ENCODE data around the gene PLXNB2.
A peak's percentile ranks its signal among the peaks of the same experiment; 100 is the strongest.

Gene PLXNB2

DNA sequence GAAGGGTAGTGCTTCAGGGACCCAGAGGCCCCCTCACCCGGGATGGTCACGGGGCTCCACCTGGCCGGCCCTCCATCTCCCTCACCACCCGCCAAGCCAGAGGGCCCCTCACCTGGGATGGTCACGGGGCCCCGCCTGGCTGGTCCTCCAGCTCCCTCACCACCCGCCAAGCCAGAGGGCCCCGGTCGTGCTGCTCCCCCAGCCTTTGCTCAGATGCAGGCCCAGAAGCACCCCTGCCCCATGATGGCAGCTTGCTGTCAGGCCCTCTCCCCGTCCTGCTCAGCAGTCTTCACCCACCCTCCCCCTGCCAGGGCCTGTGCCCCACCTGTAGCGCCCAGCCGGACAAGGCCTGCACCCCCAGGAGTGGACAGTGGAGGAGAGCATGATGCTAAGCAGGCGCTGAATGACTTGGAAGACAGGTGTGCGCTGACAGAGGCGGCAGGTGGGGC lies 12.1 kb upstream of the PLXNB2 start:
- TF ChIP-seq POLR2A (IDR thresholded peaks at IDR 0.05; ENCODE audit: low read depth, low read length) (no peak), TAF1 (IDR thresholded peaks at IDR 0.05; ENCODE audit: low read depth, low read length) (no peak), SPI1 (IDR thresholded peaks at IDR 0.05; ENCODE audit: low read depth, low read length) (no peak), PAX5 (IDR thresholded peaks at IDR 0.05; ENCODE audit: insufficient read depth, low read length, severe bottlenecking) (no peak), POLR2AphosphoS5 (IDR thresholded peaks at IDR 0.05; ENCODE audit: low read depth, low read length) (no peak), POU2F2 (IDR thresholded peaks at IDR 0.05; ENCODE audit: low read depth, low read length) (no peak)
- DNase-seq (ENCODE audit: insufficient read length, low spot score), result no peak
- FAIRE-seq, result no peak

- DNase-seq (ENCODE audit: insufficient read length, low spot score), result no peak
- peak; percentile 97 for FAIRE-seq
- no peak for TF ChIP-seq SPI1 (IDR thresholded peaks at IDR 0.05; ENCODE audit: low read depth, low read length)
- no peak for TF ChIP-seq POU2F2 (IDR thresholded peaks at IDR 0.05; ENCODE audit: low read depth, low read length)
- no peak for TF ChIP-seq TAF1 (IDR thresholded peaks at IDR 0.05; ENCODE audit: low read depth, low read length)
- TF ChIP-seq POLR2AphosphoS5 (IDR thresholded peaks at IDR 0.05; ENCODE audit: low read depth, low read length), result no peak
- no peak for TF ChIP-seq PAX5 (IDR thresholded peaks at IDR 0.05; ENCODE audit: insufficient read depth, low read length, severe bottlenecking)
- no peak for TF ChIP-seq POLR2A (IDR thresholded peaks at IDR 0.05; ENCODE audit: low read depth, low read length)
Measured at GRCh38 chr22:50318698-50319411, 11.4 kb upstream of the PLXNB2 start.

- FAIRE-seq (no peak), DNase-seq (ENCODE audit: insufficient read length, low spot score) (no peak)
- TF ChIP-seq POU2F2 (IDR thresholded peaks at IDR 0.05; ENCODE audit: low read depth, low read length), result no peak
- TF ChIP-seq TAF1 (IDR thresholded peaks at IDR 0.05; ENCODE audit: low read depth, low read length), result no peak
- no peak for TF ChIP-seq POLR2A (IDR thresholded peaks at IDR 0.05; ENCODE audit: low read depth, low read length)
- no peak for TF ChIP-seq SPI1 (IDR thresholded peaks at IDR 0.05; ENCODE audit: low read depth, low read length)
- no peak for TF ChIP-seq PAX5 (IDR thresholded peaks at IDR 0.05; ENCODE audit: insufficient read depth, low read length, severe bottlenecking)
- no peak for TF ChIP-seq POLR2AphosphoS5 (IDR thresholded peaks at IDR 0.05; ENCODE audit: low read depth, low read length)
Measured at GRCh38 chr22:50318356-50318697, 10.9 kb upstream of the PLXNB2 start.

DNA sequence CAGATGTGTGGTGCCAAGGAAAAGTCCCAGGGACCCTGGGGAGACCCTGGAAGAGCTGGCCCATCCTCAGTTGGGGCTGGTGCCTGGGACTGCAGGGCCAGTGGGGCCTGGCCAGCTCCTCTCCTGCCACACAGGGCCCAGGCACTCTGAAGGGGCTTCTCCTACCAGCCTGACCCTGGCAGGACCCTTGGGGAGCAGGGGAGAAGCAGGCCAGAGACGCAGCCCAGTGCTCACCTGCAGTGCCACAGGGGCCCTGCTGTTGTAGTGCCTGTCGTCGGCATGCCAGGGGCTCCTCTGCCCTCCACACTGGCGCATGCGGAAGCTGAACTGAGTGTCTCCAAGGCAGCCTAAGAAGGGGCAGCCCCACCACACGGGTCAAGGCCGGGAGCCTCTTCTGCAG lies 10.2 kb upstream of the PLXNB2 start:
- no peak for DNase-seq (ENCODE audit: insufficient read length, low spot score)
- FAIRE-seq, result no peak
- no peak for TF ChIP-seq TAF1 (IDR thresholded peaks at IDR 0.05; ENCODE audit: low read depth, low read length)
- no peak for TF ChIP-seq PAX5 (IDR thresholded peaks at IDR 0.05; ENCODE audit: insufficient read depth, low read length, severe bottlenecking)
- no peak for TF ChIP-seq SPI1 (IDR thresholded peaks at IDR 0.05; ENCODE audit: low read depth, low read length)
- no peak for TF ChIP-seq POU2F2 (IDR thresholded peaks at IDR 0.05; ENCODE audit: low read depth, low read length)
- TF ChIP-seq POLR2AphosphoS5 (IDR thresholded peaks at IDR 0.05; ENCODE audit: low read depth, low read length), result no peak

DNA sequence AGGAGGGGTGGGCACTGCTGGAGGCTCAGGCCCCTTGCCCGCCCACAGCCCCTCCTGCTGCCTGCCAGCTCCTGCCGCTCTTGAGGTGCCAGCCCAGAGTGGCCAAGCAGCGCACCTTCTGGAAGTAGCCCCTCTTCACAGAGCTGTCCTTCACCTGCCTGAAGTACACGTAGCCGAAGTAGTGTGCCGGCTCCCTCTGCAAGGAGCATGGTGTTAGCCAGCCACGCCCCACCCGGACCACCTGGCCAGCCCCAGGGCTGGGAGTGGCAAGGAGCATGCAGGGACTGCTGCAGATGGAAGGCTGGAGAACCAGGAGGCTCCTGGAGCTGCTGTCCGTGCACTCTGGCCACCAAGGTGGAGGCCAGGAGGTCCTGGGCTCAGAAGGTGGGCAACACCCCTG lies 9.7 kb upstream of the PLXNB2 start:
- FAIRE-seq (no peak), DNase-seq (ENCODE audit: insufficient read length, low spot score) (no peak)
- TF ChIP-seq POLR2A (IDR thresholded peaks at IDR 0.05; ENCODE audit: low read depth, low read length) (no peak), TAF1 (IDR thresholded peaks at IDR 0.05; ENCODE audit: low read depth, low read length) (no peak), POU2F2 (IDR thresholded peaks at IDR 0.05; ENCODE audit: low read depth, low read length) (no peak), PAX5 (IDR thresholded peaks at IDR 0.05; ENCODE audit: insufficient read depth, low read length, severe bottlenecking) (no peak)

- TF ChIP-seq POU2F2 (IDR thresholded peaks at IDR 0.05; ENCODE audit: low read depth, low read length), result no peak
- FAIRE-seq, result no peak
- DNase-seq (ENCODE audit: insufficient read length, low spot score), result no peak
Measured at GRCh38 chr22:50316114-50317065, 8.9 kb upstream of the PLXNB2 start.

GRCh38 chr22:50315289-50316113 lies 8.1 kb upstream of the PLXNB2 start:
- FAIRE-seq, result peak; percentile 92
- TF ChIP-seq TAF1 (IDR thresholded peaks at IDR 0.05; ENCODE audit: low read depth, low read length) (no peak), POLR2AphosphoS5 (IDR thresholded peaks at IDR 0.05; ENCODE audit: low read depth, low read length) (no peak), PAX5 (IDR thresholded peaks at IDR 0.05; ENCODE audit: insufficient read depth, low read length, severe bottlenecking) (no peak), POLR2A (IDR thresholded peaks at IDR 0.05; ENCODE audit: low read depth, low read length) (no peak), SPI1 (IDR thresholded peaks at IDR 0.05; ENCODE audit: low read depth, low read length) (no peak), POU2F2 (IDR thresholded peaks at IDR 0.05; ENCODE audit: low read depth, low read length) (no peak)
- no peak for DNase-seq (ENCODE audit: insufficient read length, low spot score)

- DNase-seq (ENCODE audit: insufficient read length, low spot score) (peak; percentile 86), FAIRE-seq (peak; percentile 100)
- no peak for TF ChIP-seq POLR2AphosphoS5 (IDR thresholded peaks at IDR 0.05; ENCODE audit: low read depth, low read length)
- TF ChIP-seq POU2F2 (IDR thresholded peaks at IDR 0.05; ENCODE audit: low read depth, low read length), result peak; percentile 62; the same call in 1 of the 2 replicates
- TF ChIP-seq POLR2A (IDR thresholded peaks at IDR 0.05; ENCODE audit: low read depth, low read length), result peak; percentile 0; the same call in 1 of the 2 replicates
- TF ChIP-seq PAX5 (IDR thresholded peaks at IDR 0.05; ENCODE audit: insufficient read depth, low read length, severe bottlenecking), result peak; percentile 69
- peak; percentile 44; the same call in 1 of the 2 replicates for TF ChIP-seq SPI1 (IDR thresholded peaks at IDR 0.05; ENCODE audit: low read depth, low read length)
- TF ChIP-seq TAF1 (IDR thresholded peaks at IDR 0.05; ENCODE audit: low read depth, low read length), result 0 out of 2 replicates have a peak, but pooled peaks have one; percentile 1
Measured at GRCh38 chr22:50314455-50315288, 7.2 kb upstream of the PLXNB2 start.

Measured in GM12891 (cell line).